A549 treated with RU486 at 1 μM for 4 hours (cell line): ENCODE measurements around the gene TYW3. TPM values are rescaled to one million over a fixed set of nuclear protein-coding genes. Genes with fewer than 3 reads are reported as not detected.

Experiments
- total RNA-seq: library from RNA; stranded (reverse); fragments of 200-300 nt; extraction: Qiagen RNA extraction; gene quantifications from 5 replicates; pipeline ENCODE4 v1.2.3, GENCODE V29; 2022; ENCODE audit warnings: low read depth

The TYW3 gene, protein sequence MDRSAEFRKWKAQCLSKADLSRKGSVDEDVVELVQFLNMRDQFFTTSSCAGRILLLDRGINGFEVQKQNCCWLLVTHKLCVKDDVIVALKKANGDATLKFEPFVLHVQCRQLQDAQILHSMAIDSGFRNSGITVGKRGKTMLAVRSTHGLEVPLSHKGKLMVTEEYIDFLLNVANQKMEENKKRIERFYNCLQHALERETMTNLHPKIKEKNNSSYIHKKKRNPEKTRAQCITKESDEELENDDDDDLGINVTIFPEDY
- 12.8 to 19.4 TPM (median 18.2 TPM) in 5 replicates for total RNA-seq

DNA sequence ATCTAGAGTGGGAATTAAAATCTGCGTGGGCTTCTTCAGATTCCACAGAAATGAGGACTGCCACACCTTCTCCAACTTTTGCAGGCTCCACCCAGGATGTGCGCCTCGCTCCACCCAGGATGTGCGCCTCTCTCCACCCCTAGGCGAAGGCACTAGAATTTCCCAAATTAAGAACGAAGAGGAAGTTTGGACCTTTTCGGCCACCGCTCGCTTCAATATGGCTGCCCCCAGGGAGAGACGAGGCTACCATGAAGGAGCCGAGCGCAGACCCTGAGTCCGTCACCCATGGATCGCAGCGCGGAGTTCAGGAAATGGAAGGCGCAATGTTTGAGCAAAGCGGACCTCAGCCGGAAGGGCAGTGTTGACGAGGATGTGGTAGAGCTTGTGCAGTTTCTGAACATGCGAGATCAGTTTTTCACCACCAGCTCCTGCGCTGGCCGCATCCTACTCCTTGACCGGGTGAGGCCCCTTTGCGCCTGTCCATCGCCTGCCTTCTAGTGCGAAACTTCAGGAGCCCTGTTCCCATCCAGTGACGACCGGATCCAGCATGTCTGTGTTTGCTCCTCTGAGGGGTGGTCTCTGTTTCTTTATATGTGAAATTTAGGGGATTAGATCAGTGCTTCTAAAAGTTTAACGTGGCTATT lies at the start of gene TYW3, which contains the start of gene CRYZ:
Gene TYW3 (plus strand): TSS at position 193 of the 644 bp plus-strand sequence. CDS start 93 bp downstream, at position 286.
Gene CRYZ (minus strand): TSS at position 91 of the 644 bp plus-strand sequence. CDS start 8,229 bp downstream, outside the sequence.

Other genes with a start within 250 kb of the TYW3 start
- not detected in 5 replicates for gene LRRC53, start 220.5 kb upstream of the TYW3 start, total RNA-seq
- not detected in 5 replicates for gene ERICH3, start 59.4 kb upstream of the TYW3 start, total RNA-seq
- 51.6 to 67.7 TPM (median 62.1 TPM) in 5 replicates for gene CRYZ, start 102 bp upstream of the TYW3 start, total RNA-seq